HG02588 (cell line): ENCODE data around the gene DENND2D.

Experiments
- ATAC-seq: cut with Tn5 transposase; IDR thresholded peaks from one replicate; pipeline ENCODE4 v1.9.1; 2021; ENCODE audit warnings: mild to moderate bottlenecking, moderate library complexity; ENCODE audit not compliant: unreplicated experiment

DENND2D gene

GRCh38 chr1:111183308-111184069 lies 17.0 kb downstream of the DENND2D start:
- ATAC-seq: no peak

DNA sequence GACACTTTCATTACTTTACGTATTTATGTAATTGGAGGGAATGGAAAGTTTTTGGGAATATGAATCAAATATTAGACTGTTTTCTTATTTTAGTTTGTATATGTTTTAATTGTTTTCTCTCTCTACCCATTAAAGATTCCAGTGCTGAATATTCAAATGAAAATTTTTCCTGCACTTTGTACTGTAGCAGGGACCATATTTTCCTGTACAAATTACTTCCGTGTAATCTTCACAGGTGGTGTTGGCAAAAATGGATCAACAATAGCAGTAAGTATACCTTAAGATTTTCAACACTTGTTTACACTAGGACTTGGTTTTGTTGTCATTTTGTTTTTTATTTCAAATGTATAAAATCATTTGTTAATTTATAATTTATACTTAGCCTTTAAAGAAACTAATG lies 18.4 kb downstream of the DENND2D start:
- ATAC-seq: no peak

DNA sequence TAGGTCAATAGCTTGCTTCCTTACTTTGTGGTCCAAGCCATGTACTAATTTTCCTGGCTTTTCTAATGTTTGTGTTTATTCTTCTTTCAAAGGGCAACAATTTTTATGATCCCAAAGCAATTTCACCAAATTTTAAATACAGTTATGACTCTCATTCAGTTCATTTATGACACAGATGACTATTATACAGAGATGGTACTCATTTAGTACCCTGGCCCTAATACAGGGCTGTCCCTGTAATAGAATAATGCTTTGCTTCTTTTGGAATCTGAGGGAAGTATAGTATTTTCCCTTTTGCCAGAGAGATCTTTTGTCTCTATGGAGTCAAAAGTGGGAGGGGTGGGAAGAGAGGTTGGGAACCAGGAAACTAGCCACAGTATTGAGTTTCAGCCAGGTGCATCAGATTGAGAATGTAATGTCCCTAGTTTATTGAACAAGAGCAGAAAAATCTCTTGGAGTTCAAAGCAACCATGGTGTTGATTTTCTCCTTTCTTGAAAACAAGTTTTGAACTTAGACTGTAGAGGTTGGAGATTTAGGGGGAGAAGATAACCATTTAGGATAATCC lies 20.4 kb downstream of the DENND2D start:
- ATAC-seq: no peak

DNA sequence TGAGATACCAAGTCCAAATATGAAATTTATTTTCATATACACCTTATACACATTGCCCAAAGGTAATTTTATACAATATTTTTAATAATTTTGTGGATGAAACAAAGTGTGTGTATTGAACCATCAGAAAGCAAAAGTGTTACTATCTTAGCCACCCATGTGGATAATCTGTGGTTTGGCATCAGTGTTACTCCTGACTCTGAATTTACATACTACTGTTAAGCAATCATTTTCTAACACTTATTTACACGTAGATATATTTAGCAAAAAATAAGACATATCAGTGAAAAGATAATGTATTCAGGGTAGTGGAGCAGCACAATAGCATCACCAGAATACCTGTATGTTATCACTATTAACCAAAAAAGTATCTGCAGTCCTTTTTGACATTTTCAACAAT lies 23.8 kb downstream of the DENND2D start:
- ATAC-seq: no peak

DNA sequence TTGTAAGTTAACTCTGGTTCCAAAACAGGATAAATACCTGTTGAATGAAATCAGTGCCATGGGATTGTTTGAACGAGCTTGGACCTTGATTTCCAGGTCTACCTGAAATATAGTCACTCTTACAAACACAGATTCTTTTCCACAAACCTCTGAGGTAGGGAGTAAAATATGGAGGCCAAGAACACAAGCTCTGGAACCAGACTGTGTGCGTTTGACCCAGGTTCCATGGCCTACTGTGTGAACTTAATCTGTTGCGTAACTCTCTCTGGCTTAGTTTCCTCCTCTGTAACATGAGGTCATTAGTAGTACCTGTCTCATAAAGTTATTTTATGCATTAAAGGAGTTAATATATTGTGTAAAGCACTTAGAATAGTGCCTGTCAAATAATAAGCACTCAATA lies 25.1 kb downstream of the DENND2D start:
- ATAC-seq: no peak

DNA sequence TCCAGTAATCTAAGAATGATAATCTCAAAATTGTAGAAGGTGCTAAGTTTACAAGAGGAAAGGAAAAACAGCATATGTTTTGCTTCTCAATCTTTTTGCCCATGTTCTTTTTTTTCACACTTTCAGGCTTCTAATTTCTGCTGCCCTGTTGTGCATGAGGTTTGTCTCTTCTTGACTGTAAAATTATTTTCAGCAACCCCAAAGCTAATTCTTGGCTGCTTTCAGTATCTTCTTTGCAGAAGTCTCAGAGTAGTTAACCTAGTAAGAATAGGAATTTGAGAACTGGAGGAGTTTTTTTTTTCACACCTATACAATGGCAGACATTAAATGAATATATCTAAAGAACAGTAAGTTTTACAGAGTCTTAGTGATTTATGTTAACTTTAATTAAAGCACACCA lies 26.4 kb downstream of the DENND2D start:
- ATAC-seq: no peak

- no peak for ATAC-seq
Observed at GRCh38 chr1:111172463-111172862, 28.0 kb downstream of the DENND2D start.

GRCh38 chr1:111164151-111164550 lies 36.3 kb downstream of the DENND2D start:
- ATAC-seq: no peak

GRCh38 chr1:111163363-111163762 lies 37.1 kb downstream of the DENND2D start:
- ATAC-seq: no peak

- ATAC-seq: no peak
Observed at GRCh38 chr1:111162488-111162880, 38.0 kb downstream of the DENND2D start.

- ATAC-seq: no peak
Observed at GRCh38 chr1:111161843-111162487, 38.5 kb downstream of the DENND2D start.

DNA sequence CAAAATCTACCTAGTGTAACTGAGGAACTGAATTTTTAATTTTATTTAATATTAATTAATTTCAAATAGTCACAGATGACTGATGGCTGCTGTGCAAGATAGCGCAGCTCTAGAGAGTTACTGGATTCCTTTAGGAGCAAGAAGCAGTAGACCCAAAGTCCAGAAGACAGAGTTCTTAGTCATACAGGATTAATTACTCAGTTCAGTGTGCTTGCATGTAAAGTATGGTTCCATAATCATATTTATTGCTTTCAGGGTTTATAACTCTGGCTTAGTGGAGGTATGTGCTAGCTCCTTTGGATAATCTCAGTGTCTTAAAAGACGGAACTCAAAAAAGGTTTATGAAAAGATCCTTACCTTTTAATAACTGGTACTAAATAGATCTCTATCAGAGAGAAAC lies 43.0 kb downstream of the DENND2D start:
- ATAC-seq: no peak

DNA sequence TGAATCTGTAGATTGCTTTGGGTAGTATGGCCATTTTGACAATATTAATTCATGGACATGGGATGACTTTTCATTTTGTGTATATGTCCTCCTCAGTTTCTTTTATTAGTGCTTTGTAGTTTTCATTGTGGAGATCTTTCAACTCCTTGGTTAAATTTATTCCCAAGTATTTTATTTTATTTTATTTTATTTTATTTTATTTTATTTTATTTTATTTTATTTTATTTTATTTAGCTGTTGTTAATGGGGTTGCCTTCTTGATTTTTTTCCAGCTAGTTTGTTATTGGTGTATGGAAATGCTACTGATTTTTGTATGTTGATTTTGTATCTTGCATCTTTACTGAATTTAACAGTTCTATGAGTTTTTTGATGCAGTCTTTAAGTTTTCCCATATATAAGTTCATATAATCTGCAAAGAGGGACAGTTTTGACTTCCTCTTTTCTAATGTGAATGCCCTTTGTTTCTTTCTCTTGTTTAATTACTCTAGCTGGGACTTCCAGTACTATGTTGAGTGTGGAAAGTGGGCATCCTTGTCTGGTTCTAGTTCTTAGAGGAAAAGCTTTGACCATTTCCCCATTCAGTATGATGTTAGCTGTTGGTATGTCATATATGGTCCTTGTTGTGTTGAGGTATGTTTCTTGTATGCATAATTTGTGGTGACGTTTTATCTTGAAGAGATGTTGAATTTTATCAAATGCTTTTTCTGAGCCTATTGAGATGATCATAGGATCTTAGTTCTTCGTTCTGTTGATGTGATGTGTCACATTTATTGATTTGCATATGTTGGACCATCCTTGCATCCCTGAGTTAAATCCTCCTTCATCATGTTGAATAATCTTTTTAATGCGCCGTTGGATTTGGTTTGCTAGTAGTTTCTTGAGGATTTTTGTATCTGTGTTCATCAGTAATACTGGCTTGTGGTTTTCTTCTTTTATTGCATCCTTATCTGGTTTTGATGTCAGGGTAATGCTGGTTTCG lies 46.1 kb downstream of the DENND2D start:
- no peak for ATAC-seq

DNA sequence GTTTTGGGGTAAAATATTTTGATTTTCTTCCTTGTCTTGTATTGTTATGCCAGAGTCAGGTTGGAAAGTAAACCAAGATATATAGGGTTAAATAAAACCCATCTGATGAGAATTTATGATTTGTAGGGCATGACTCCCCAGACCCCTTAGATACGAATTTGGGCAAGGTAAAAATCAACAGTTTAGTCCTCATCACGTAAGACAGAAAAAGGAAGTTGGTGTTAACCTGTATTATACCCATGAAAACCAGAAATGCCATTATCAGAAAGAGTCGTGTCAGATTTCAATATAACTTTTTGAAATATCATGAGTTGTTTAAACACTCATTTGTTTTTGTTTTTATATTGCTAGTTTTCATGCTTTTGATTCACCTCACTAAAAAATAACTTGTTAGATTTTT lies 48.6 kb downstream of the DENND2D start:
- no peak for ATAC-seq

- ATAC-seq: no peak
Observed at GRCh38 chr1:111148376-111148881, 52.0 kb downstream of the DENND2D start.

- no peak for ATAC-seq
Observed at GRCh38 chr1:111147948-111148347, 52.5 kb downstream of the DENND2D start.

DNA sequence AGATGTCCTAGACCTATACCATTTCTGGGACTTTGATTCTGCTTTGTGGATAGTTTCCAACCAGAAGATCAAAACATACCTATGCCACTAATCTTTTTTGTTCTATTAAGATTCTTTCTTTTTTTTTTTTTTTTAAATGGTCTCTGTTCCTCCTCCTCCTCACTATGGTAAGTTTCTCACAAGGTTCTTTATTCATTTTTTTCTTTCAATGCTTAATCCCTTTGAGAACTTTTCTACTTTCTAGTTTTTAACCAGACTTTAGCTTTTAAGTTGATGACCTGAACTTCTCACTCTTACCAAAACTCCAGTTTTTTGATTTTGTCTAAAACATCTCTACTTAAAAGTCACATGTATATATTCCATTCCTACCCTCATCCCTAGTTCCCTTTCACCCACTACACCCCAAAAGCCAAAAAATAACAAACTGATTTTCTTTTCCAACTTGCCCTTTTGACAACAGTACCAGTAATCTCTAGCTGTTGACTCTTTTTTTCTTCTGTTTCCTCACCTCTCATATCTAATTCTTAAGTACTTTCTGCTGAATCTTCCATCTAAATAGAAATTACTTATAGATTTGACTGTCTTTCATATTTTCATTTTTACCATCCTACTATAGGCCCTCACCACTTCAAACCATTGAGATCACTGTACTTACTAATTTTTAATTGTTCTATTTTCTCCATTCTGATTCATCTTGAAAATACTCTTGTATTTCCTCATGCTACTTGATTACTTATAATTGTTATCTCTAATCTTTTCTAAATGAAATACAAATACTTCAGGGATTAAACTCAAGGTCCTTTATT lies 54.3 kb downstream of the DENND2D start:
- ATAC-seq: no peak

DNA sequence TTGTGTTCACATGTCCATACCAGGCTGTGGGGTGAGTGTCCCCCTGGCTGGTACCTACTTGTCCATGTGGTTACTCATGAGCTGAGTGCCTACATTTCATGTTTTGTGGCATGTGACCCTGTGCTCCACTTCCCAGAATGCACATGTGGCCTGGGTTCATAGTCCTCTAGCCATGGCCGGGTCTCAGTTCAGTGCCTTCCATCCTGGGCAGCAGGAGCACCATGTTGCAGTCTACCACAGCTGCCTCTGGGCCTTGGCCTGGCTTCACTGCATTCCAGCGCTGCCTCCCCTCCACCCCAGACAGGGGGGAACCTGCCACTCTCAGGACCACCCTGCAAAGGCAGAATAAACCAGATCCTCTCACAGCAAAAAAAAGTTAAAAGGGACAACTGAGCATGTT lies 54.9 kb downstream of the DENND2D start:
- no peak for ATAC-seq

- ATAC-seq: no peak
Observed at GRCh38 chr1:111142356-111142975, 58.0 kb downstream of the DENND2D start.
